Measurements from ENCODE around the gene MAD1L1. TPM values are rescaled to one million over a fixed set of nuclear protein-coding genes. Genes with fewer than 3 reads are reported as not detected.

MAD1L1 gene
- total RNA-seq, 1 experiment from 2014 or later = 38.5 TPM

DNA sequence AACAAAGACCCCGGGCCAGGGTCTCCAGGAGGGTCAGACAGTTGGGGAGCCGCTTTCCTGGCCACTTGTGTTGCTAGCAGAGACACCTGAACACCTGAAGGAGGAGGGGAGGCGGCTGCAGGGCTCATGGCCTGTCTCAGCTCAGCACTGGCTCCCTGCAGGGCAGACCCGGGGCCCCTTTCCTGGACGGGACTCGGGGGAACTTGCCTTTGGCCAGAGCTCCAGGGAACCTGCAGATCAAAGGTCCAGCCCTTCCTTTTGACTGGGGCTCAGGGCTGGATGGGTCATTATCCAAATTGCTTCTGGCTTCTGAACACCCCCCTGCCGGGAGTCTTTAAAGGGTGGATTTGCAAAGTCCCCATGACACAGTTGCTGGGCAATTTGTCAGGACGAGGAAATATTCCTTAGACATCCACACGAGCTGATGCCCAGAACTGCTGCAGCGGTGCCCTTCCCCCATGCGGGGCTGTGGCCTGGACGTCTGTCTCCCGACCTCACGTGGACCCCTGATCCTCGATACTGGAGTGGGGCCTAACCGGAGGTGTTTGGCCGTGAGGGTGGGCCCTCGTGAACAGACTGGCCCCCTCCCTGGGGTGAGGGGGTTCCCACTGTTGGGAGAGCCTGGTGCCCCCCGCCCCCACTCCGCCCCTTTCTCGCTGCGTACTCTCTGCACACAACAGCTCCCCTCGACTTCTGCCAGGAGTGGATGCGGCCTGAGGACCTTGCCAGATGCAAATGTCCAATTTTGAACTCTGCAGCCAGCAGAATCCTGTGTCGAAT, 368.4 kb downstream of the MAD1L1 start:
- Histone ChIP-seq H3K4me3 (replicated peaks in 1 of 2; ENCODE audit: low read depth in 1 of 2, low read length in 2 of 2) (no peak overlapping the region), H3K9me2 (ENCODE audit: insufficient read depth) (no peaks in the 10 kb centered on the region), H3K36me3 (ENCODE audit: control insufficient read depth in 1 of 2, insufficient read depth in 2 of 2, low read length in 2 of 2) (no peaks in the 10 kb centered on the region), H3K27ac (ENCODE audit: low read depth, low read length) (no peak overlapping the region), H3K27me3 (ENCODE audit: insufficient read depth, low read length) (no peaks in the 10 kb centered on the region), H2AFZ (ENCODE audit: low read depth, low read length, poor library complexity, severe bottlenecking) (no peak overlapping the region), H3K4me2 (ENCODE audit: low read length) (no peak overlapping the region), H4K20me1 (ENCODE audit: insufficient read depth) (no peaks in the 10 kb centered on the region), H3K9ac (ENCODE audit: low read length) (no peak overlapping the region), H3K9me3 (ENCODE audit: control insufficient read depth in 1 of 2, insufficient read depth in 1 of 2, low read depth in 1 of 2, low read length in 2 of 2) (no peaks in the 10 kb centered on the region), H3K4me1 (ENCODE audit: control insufficient read depth in 1 of 2, insufficient read depth in 2 of 2, low read length in 2 of 2) (no peaks in the 10 kb centered on the region), H3K79me2 (ENCODE audit: insufficient read depth, low read length) (no peaks in the 10 kb centered on the region)
- ChIA-PET POLR2A (no interaction called here), RAD21 (ENCODE audit: low non-redundant PET in 1 of 2, low total read pairs in 2 of 2, uncharacterized antibody in 2 of 2, unreplicated experiment in 2 of 2) (no interaction called here), CTCF (no interaction called here)
- DNase-seq (ENCODE audit: low read depth, low spot score) = no peak
- no peak for TF ChIP-seq POLR2A (IDR thresholded peaks at IDR 0.05; ENCODE audit: borderline replicate concordance, extremely low read depth, insufficient read depth, insufficient read length)
- TF ChIP-seq ZFX (IDR thresholded peaks at IDR 0.05) = no peak
- no peak for TF ChIP-seq REST (IDR thresholded peaks at IDR 0.05; ENCODE audit: low read depth)
- no peak for TF ChIP-seq POLR2AphosphoS5 (IDR thresholded peaks at IDR 0.05; ENCODE audit: low read depth, low read length)
- no peak for TF ChIP-seq JUND (IDR thresholded peaks at IDR 0.05)
- no peak for TF ChIP-seq SP1 (IDR thresholded peaks at IDR 0.05; ENCODE audit: low read depth)
- TF ChIP-seq, protein P1, sequence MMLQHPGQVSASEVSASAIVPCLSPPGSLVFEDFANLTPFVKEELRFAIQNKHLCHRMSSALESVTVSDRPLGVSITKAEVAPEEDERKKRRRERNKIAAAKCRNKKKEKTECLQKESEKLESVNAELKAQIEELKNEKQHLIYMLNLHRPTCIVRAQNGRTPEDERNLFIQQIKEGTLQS (IDR thresholded peaks at IDR 0.05) = no peak
- TF ChIP-seq ELF1 (IDR thresholded peaks at IDR 0.05; ENCODE audit: borderline replicate concordance, low read depth) = no peak
- no peak for TF ChIP-seq YY1 (IDR thresholded peaks at IDR 0.05; ENCODE audit: extremely low read depth, insufficient replicate concordance, low read depth, low read length)
- no peak for TF ChIP-seq SIN3A (IDR thresholded peaks at IDR 0.05; ENCODE audit: low read depth)
- no peak for TF ChIP-seq TCF7L2 (IDR thresholded peaks at IDR 0.05; ENCODE audit: borderline replicate concordance, extremely low read depth, insufficient read depth, insufficient read length)
- TF ChIP-seq, protein P2, sequence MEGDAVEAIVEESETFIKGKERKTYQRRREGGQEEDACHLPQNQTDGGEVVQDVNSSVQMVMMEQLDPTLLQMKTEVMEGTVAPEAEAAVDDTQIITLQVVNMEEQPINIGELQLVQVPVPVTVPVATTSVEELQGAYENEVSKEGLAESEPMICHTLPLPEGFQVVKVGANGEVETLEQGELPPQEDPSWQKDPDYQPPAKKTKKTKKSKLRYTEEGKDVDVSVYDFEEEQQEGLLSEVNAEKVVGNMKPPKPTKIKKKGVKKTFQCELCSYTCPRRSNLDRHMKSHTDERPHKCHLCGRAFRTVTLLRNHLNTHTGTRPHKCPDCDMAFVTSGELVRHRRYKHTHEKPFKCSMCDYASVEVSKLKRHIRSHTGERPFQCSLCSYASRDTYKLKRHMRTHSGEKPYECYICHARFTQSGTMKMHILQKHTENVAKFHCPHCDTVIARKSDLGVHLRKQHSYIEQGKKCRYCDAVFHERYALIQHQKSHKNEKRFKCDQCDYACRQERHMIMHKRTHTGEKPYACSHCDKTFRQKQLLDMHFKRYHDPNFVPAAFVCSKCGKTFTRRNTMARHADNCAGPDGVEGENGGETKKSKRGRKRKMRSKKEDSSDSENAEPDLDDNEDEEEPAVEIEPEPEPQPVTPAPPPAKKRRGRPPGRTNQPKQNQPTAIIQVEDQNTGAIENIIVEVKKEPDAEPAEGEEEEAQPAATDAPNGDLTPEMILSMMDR (IDR thresholded peaks at IDR 0.05 in 2 of 3, conservative IDR thresholded peaks at IDR 0.05 in 1 of 3; ENCODE audit: borderline replicate concordance in 1 of 3, insufficient read depth in 1 of 3, low read depth in 2 of 3, low read length in 2 of 3) = no peak
- no peak for TF ChIP-seq EGR1 (IDR thresholded peaks at IDR 0.05; ENCODE audit: low read depth)
- TF ChIP-seq CEBPB (IDR thresholded peaks at IDR 0.05; ENCODE audit: low read depth) = no peak
- ATAC-seq = no peak
- intact Hi-C loops (cut with micrococcal nuclease) = no loop called here
- BruUV-seq (replicated peaks) = no TSS peak
